ENCODE results near the gene RIC1.
"Not testable (repeated sequence)": the region's sequence is repeated elsewhere in the genome, so short reads cannot be mapped to it uniquely, and the experiment has no call there.

RIC1 gene

DNA sequence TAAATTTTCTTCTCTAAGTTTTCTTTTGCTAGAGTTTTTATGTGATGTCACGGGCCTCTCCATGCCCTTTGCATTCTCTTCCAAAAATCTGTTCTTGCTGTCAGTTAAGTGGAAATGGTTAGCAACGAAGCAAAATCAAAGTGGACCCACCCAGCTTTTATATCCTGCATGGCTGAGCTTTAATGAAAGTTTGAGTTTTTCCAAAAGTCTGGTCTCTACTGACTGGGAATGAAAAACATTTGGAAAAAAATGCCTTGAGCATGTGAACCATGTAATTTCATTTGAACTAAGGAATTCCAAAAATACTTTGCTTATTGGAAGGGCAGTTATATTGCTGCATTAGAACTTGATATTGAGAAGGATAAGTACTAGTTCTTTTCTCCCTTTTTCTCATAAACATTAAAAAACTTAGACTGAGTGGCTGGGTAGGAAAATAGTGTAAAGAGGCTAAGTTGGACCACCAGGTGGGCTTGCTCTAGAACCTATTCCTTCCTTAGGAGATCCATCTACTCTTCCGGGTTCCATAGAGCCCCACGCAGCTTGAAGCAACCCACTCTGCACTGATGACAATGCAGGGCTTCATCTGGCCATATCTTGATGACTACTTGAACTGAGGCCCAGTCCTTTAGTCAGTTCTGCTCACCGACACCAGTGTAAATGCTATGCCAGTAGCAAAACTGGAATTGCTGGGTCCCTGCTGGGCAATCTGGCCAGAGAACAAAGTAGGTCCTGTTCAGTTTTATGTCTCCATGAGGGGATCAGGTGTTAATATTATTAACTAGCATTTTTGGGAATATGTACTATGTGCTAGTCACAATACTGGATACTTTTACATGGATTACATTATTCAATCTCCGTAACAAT lies 17.4 kb upstream of the RIC1 start:
- Mint-ChIP-seq H3K27me3 (ENCODE audit: low read depth) (no peaks in the 10 kb centered on the region), H3K9me3 (peaks cover 2% of the 10 kb centered on the region), H3K27ac (no peak overlapping the region), H3K4me3 (no peak overlapping the region), H3K4me1 (ENCODE audit: low read depth) (peaks cover 18% of the 10 kb centered on the region), H3K36me3 (ENCODE audit: low read depth) (peaks cover 5% of the 10 kb centered on the region)

DNA sequence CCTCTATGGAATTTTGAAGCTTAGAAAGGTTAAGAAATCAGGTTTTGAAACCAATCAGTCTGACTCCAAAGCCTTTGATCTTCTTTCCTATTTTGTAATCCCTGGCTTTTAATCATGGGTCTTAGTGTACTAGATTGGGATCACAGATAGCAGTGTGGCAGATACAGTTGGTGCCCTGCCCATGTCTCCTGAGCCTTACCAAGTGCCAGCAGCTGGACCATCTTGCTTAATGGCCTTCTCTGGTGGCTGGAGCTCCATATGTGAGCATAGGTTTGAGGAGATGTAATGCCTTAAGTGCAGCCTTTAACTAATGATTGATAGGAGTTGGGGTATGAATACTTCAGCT lies 16.7 kb upstream of the RIC1 start:
- H3K9me3 Mint-ChIP-seq, result no peaks in the 10 kb centered on the region
- H3K4me3 Mint-ChIP-seq, result no peak overlapping the region
- H3K27ac Mint-ChIP-seq, result no peak overlapping the region
- H3K27me3 Mint-ChIP-seq (ENCODE audit: low read depth), result no peaks in the 10 kb centered on the region
- peaks cover 3% of the 10 kb centered on the region for H3K36me3 Mint-ChIP-seq (ENCODE audit: low read depth)
- peaks cover 18% of the 10 kb centered on the region for H3K4me1 Mint-ChIP-seq (ENCODE audit: low read depth)

DNA sequence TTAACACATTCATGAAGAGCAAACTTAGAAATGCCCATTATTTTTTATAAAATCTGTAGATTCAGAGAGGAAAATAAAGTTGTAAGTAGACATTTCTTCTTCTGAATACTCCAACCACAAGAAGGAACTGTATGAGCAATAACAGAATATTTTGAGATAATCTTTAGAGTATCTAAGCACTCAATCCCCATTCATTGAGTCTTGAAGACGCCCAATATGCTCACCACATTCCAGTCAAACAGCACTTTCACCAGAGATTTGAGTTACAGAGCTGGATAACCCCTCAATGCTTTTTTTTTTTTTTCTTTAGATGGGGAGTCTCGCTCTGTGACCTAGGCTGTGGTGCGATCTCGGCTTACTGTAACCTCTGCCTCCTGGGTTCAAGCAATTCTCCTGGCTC lies 14.7 kb upstream of the RIC1 start:
- Mint-ChIP-seq H3K9me3 (no peaks in the 10 kb centered on the region), H3K27ac (no peak overlapping the region)

DNA sequence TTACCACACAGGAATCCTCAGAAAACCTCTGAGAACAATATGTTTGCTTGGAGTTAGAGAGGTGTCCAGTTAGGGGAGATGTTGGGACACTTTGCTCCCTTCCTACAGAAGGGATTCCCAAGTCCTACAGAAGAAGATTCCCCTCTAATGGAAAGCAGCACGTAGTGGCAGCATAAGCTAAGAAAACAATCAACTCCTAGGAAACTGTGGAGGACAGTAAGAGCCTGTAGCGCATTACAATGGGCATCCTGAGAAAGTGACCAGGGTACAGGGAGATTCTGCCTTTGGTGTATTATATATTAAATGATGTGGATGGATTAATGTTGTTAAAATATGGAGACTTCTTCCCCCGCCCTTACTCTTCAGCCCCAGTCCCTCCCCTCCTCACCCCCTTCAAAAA lies 13.9 kb upstream of the RIC1 start:
- H3K9me3 Mint-ChIP-seq, result no peaks in the 10 kb centered on the region
- peaks cover 18% of the 10 kb centered on the region for H3K4me1 Mint-ChIP-seq (ENCODE audit: low read depth)

More for the DNA sequence above, 14.7 kb upstream of the RIC1 start:
- H3K4me3 Mint-ChIP-seq, result no peak overlapping the region
- H3K36me3 Mint-ChIP-seq (ENCODE audit: low read depth), result peaks cover 6% of the 10 kb centered on the region
- H3K4me1 Mint-ChIP-seq (ENCODE audit: low read depth), result peaks cover 20% of the 10 kb centered on the region
- H3K27me3 Mint-ChIP-seq (ENCODE audit: low read depth), result no peaks in the 10 kb centered on the region

DNA sequence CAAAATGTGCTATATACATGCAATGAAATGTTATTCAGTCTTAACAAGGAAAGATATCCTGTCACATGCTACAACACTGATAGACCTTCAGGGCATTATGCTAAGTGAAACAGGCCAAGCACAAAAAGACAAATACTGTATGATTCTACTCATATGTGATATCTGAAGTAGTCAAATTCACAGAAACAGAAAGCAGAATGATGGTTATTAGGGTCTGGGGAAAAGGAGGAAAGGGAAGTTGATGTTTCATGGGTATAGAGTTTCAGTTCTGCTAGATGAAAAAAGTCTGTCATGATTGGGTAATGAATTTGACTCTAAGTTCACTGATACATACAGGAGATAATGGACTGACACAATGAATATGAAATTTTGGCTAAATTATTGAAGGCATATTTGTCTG lies 11.2 kb upstream of the RIC1 start:
- H3K27ac Mint-ChIP-seq, result no peak overlapping the region

More for the DNA sequence above, 13.9 kb upstream of the RIC1 start:
- H3K4me3 Mint-ChIP-seq, result no peak overlapping the region
- no peaks in the 10 kb centered on the region for H3K27me3 Mint-ChIP-seq (ENCODE audit: low read depth)
- H3K27ac Mint-ChIP-seq, result no peak overlapping the region
- peaks cover 7% of the 10 kb centered on the region for H3K36me3 Mint-ChIP-seq (ENCODE audit: low read depth)

DNA sequence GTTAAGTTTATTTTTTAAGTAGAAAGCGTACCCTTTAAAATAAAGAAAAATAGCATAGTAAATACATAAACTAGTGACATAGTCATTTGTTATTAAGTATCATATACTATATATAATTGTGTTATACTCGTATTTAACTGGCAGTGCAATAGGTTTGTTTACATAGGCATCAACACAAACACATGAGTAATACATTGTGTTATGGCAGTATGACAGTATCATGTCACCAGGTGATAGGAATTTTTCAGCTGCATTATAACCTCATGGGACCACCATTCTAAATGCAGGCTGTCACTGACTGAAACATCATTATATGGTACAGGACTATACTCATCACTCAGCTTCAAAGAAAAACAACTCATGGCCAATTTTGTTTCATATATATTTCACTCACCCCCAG lies 8.4 kb upstream of the RIC1 start:
- Mint-ChIP-seq H3K9me3 (no peaks in the 10 kb centered on the region), H3K27me3 (ENCODE audit: low read depth) (no peaks in the 10 kb centered on the region), H3K4me1 (ENCODE audit: low read depth) (peaks cover 26% of the 10 kb centered on the region), H3K36me3 (ENCODE audit: low read depth) (peaks cover 13% of the 10 kb centered on the region), H3K27ac (no peak overlapping the region), H3K4me3 (no peak overlapping the region)

More for the DNA sequence above, 11.2 kb upstream of the RIC1 start:
- peaks cover 13% of the 10 kb centered on the region for H3K4me1 Mint-ChIP-seq (ENCODE audit: low read depth)
- no peaks in the 10 kb centered on the region for H3K9me3 Mint-ChIP-seq
- H3K4me3 Mint-ChIP-seq, result no peak overlapping the region
- peaks cover 12% of the 10 kb centered on the region for H3K36me3 Mint-ChIP-seq (ENCODE audit: low read depth)
- no peaks in the 10 kb centered on the region for H3K27me3 Mint-ChIP-seq (ENCODE audit: low read depth)

DNA sequence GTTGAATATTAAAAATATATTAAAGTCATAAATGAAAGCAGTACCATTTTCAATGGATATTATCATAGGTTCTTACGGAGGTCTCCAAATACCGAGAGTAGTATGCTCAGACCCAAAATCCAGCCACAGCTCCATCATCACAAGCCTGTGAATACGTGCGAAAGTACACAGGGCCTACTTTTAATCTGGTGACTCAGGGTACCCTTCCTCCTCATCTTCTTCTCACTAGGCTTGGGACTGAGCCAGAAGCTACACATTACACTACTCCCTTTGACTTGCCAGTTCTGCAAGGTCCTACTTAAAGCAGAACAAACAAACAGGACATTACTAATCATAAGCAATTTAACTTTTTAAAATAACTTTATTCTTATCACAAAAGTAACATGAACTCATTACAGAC lies 7.6 kb upstream of the RIC1 start:
- no peaks in the 10 kb centered on the region for H3K9me3 Mint-ChIP-seq
- no peak overlapping the region for H3K4me3 Mint-ChIP-seq
- H3K36me3 Mint-ChIP-seq (ENCODE audit: low read depth), result peaks cover 13% of the 10 kb centered on the region
- no peak overlapping the region for H3K27ac Mint-ChIP-seq
- peaks cover 30% of the 10 kb centered on the region for H3K4me1 Mint-ChIP-seq (ENCODE audit: low read depth)
- no peaks in the 10 kb centered on the region for H3K27me3 Mint-ChIP-seq (ENCODE audit: low read depth)

DNA sequence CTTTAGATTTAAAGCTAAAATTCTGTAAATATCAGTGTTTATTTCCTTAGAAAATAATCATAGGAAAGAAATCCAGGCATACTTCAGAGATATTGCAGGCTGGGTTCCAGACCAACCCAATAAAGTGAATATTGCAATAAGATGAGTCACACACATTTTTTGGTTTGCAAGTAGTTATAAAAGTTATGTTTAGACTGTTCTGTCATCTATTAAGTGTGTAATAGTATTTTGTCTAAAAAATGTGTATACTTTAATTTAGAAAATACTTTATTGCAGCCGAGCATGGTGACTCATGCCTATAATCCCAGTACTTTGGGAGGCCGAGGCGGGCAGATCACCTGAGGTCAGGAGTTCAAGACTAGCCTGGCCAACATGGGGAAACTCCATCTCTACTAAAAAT lies 6.9 kb upstream of the RIC1 start:
- Mint-ChIP-seq H3K9me3 (no peaks in the 10 kb centered on the region), H3K27me3 (ENCODE audit: low read depth) (no peaks in the 10 kb centered on the region), H3K36me3 (ENCODE audit: low read depth) (peaks cover 13% of the 10 kb centered on the region), H3K4me1 (ENCODE audit: low read depth) (peaks cover 35% of the 10 kb centered on the region), H3K4me3 (no peak overlapping the region), H3K27ac (no peak overlapping the region)

DNA sequence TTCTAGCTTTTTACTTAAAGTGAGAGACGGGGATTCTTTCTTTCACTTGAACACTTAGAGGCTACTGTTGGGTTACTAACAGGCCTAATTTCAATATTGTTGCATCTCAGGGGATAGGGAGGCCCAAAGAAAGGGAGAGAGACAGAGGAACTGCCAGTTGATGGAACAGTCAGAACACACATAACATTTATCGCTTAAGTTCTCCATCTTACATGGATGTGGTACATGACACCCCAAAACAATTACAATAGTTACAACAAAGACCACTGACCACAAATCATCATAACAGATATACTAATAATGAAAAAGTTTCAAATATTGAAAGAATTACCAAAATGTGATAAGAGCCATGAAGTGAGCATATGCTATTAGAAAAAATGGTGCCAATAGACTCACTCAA lies 4.3 kb upstream of the RIC1 start:
- Mint-ChIP-seq H3K27ac (peak overlapping the region; percentile 74), H3K4me1 (ENCODE audit: low read depth) (peaks cover 30% of the 10 kb centered on the region), H3K4me3 (peak overlapping the region; percentile 5), H3K27me3 (ENCODE audit: low read depth) (no peaks in the 10 kb centered on the region), H3K36me3 (ENCODE audit: low read depth) (peaks cover 11% of the 10 kb centered on the region), H3K9me3 (no peaks in the 10 kb centered on the region)

DNA sequence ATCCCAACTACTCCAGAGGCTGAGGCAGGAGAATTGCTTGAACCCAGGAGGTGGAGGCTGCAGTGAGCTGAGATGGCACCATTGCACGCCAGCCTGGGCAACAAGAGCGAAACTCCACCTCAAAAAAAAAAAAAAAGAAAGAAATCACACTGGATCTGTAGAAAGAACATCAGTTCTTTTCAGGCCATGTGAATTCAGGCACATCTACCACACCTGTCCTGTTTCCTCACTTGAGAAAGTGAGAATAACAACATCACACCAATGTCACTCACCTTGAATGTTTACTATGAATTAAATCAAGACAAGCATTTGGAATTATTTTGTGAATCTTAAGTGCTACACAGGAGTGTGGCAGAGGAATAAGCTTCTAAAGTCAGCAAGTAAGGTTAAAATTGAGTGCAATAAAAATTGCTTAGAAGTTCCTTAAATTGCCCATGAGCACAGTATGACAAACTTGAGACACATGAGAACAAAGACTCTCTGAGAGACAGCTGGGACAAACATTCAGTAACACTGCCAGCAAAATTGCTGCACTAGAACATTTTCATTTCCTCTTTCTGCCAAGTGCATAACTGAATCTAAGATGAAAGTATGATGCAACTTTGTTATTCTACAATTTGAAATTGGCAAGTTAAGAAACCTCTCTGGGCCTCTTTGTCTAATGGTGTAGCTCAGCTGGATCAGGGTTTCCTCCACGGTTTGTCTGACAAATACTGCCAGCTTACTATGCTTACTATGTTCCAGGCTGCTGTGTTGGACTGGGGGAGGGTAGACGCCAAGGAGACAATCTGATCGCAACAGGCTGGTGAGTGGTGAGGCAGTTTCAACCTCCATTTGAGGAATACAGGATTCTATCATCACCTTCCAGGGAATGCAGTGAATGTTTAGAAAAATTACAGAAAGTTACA lies 1.9 kb upstream of the RIC1 start:
- Mint-ChIP-seq H3K27me3 (ENCODE audit: low read depth) (no peaks in the 10 kb centered on the region), H3K4me1 (ENCODE audit: low read depth) (peaks cover 44% of the 10 kb centered on the region), H3K27ac (peak overlapping the region; percentile 99), H3K9me3 (no peaks in the 10 kb centered on the region), H3K36me3 (ENCODE audit: low read depth) (peaks cover 6% of the 10 kb centered on the region), H3K4me3 (peak overlapping the region; percentile 99)

DNA sequence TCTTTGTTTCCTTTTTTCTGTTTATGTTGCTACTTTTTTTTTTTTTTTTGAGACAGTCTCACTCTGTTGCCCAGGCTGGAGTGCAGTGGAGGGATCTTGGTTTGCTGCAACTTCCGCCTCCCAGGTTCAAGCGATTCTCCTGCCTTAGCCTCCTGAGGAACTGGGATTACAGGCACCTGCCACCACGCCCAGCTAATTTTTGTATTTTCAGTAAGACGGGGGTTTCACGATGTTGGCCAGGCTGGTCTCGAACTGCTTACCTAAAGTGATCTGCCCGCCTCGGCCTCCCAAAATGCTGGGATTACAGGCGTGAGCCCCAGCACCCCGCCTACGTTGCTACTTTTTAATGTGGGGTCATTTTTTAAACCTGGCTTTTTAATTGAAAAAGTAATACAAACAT lies 1.2 kb upstream of the RIC1 start:
- not testable (repeated sequence) for H3K27me3 Mint-ChIP-seq (ENCODE audit: low read depth); H3K9me3 Mint-ChIP-seq; H3K36me3 Mint-ChIP-seq (ENCODE audit: low read depth)
- H3K27ac Mint-ChIP-seq, result peak overlapping the region; percentile 99
- H3K4me1 Mint-ChIP-seq (ENCODE audit: low read depth), result peaks cover 51% of the 10 kb centered on the region
- peak overlapping the region; percentile 99 for H3K4me3 Mint-ChIP-seq

DNA sequence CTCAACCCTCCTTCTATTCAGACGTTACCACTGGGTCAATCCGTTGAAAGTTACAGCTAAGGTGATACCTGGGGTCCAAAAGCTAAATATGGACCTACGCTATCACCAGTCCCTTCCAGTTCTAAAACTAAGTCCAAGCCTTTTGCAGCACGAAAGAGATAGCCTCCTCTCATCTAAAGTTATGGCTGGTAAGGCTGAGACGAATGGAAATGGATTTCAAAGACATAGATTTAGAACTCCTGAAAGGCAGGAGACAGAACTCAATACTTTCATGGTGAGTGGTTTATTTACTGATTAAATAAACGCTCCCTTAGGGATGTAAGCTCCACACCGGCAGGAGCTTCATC lies 751 bp upstream of the RIC1 start:
- Mint-ChIP-seq H3K4me1 (ENCODE audit: low read depth) (peaks cover 52% of the 10 kb centered on the region), H3K9me3 (no peaks in the 10 kb centered on the region), H3K27me3 (ENCODE audit: low read depth) (no peaks in the 10 kb centered on the region), H3K36me3 (ENCODE audit: low read depth) (peaks cover 6% of the 10 kb centered on the region), H3K4me3 (peak overlapping the region; percentile 99), H3K27ac (peak overlapping the region; percentile 99)

DNA sequence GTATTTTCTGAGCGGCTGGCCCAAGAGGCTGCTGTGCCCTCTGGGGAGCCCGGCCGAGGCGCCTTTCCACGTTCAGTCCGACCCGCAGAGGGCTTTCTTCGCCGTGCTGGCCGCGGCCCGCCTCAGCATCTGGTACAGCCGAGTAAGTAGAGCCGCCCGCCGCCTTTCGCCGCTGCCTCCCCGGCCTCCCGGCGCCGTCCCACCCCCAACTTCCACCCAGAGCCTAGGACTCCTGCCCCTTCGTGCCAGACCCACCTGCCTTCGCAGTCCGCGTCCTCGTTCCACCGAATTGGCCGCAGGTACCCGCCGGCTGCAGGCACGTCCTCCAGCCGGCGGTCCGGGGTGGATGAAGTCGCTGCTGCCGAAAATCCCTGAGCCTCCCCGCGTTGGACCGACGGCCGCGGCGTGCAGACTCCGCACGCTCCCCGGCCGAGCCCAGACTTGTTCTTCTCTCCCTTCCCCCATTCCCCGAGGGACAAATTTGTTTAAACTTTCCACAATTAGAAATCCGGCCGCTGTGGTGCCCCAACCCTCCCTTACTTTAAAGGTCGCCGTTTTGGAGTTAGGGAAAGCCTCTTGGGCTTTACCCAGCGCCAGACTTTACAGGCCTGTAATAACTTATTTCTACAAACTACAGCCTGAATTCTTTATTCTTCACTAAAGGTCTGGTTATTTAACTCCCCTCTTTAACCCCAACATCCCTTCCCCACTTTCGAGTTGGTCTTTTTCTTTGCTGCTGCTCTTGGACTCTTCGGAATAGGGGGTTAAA lies 589 bp downstream of the RIC1 start:
- peaks cover 58% of the 10 kb centered on the region for H3K4me1 Mint-ChIP-seq (ENCODE audit: low read depth)

DNA sequence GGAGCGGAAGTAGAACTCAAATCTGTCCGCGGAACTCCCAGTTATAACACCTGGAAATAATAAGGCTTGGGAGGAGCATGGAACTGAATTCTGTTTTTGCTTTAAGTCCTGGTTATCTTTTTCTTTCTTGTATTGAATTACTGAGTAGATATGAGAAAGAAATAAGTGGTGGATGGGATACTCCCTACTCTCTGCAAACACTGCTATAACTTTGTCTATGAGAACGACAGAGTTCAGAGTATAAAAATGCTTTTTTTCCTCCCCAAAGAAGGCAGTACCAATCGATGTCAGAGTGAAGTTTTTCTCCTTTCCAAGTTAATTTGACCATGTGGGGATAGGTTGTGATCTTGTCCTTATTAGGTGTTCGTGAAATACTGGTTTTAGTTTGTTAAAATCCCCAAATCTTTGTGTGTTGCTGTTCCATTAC lies 1.2 kb downstream of the RIC1 start:
- Mint-ChIP-seq H3K9me3 (peaks cover 10% of the 10 kb centered on the region), H3K4me3 (peak overlapping the region; percentile 95), H3K36me3 (ENCODE audit: low read depth) (peaks cover 8% of the 10 kb centered on the region), H3K27me3 (ENCODE audit: low read depth) (no peaks in the 10 kb centered on the region), H3K27ac (peak overlapping the region; percentile 90), H3K4me1 (ENCODE audit: low read depth) (peaks cover 57% of the 10 kb centered on the region)

More for the DNA sequence above, 589 bp downstream of the RIC1 start:
- peaks cover 8% of the 10 kb centered on the region for H3K36me3 Mint-ChIP-seq (ENCODE audit: low read depth)
- peak overlapping the region; percentile 95 for H3K4me3 Mint-ChIP-seq
- peak overlapping the region; percentile 90 for H3K27ac Mint-ChIP-seq
- no peaks in the 10 kb centered on the region for H3K27me3 Mint-ChIP-seq (ENCODE audit: low read depth)
- H3K9me3 Mint-ChIP-seq, result peaks cover 4% of the 10 kb centered on the region
